GM23338 (cell line): ENCODE data around the gene TMTC2.

ENCODE experiments used
- CREB1 ChIP-seq: fragments of 250-450 bp; sonication (Bioruptor Pico); IDR thresholded peaks from 2 replicates; pipeline ENCODE4 v1.5.0; 2020; ENCODE audit warnings: low read depth, mild to moderate bottlenecking, moderate library complexity
- EZH2 ChIP-seq: fragments of 200-600 bp; sonication (generic); IDR thresholded peaks from one replicate; pipeline ENCODE4 v1.8.0; 2017; ENCODE audit warnings: antibody characterized with exemption, mild to moderate bottlenecking, low read depth; ENCODE audit not compliant: unreplicated experiment
- EZH2phosphoT487 ChIP-seq: fragments of 200-600 bp; sonication (generic); IDR thresholded peaks from one replicate; pipeline ENCODE4 v1.8.1; 2018; ENCODE audit warnings: antibody characterized with exemption; ENCODE audit not compliant: unreplicated experiment
- JUNB ChIP-seq: IDR thresholded peaks from one replicate; pipeline ENCODE4 v1.6.1; 2016; ENCODE audit warnings: antibody characterized with exemption; ENCODE audit not compliant: unreplicated experiment
- NANOG ChIP-seq: IDR thresholded peaks from 2 replicates; pipeline ENCODE4 v1.6.1; 2016; ENCODE audit warnings: antibody characterized with exemption, borderline replicate concordance
- POLR2AphosphoS5 ChIP-seq: IDR thresholded peaks from 2 replicates; pipeline ENCODE4 v1.6.1; 2016; ENCODE audit warnings: antibody characterized with exemption, low read depth
- ZNF331 ChIP-seq: fragments of 250-450 bp; sonication (Bioruptor Pico); IDR thresholded peaks from 2 replicates; pipeline ENCODE4 v1.5.0; 2020; ENCODE audit warnings: low read depth, mild to moderate bottlenecking, moderate library complexity
- TF ChIP-seq, protein P1 (sequence below): IDR thresholded peaks from one replicate; pipeline ENCODE4 v1.6.1; 2018; ENCODE audit warnings: antibody characterized with exemption; ENCODE audit not compliant: unreplicated experiment
- TF ChIP-seq, protein P2 (sequence below), 2 experiments: fragments of 200-600 bp in 1 of 2; sonication (generic) in 1 of 2; conservative IDR thresholded peaks; 2 replicates each; pipeline versions ENCODE4 v1.5.1 to v1.6.1; 2016 to 2017; ENCODE audit warnings: antibody characterized with exemption in 2 of 2, low read depth in 2 of 2, mild to moderate bottlenecking in 2 of 2, moderate library complexity in 1 of 2

DNA sequence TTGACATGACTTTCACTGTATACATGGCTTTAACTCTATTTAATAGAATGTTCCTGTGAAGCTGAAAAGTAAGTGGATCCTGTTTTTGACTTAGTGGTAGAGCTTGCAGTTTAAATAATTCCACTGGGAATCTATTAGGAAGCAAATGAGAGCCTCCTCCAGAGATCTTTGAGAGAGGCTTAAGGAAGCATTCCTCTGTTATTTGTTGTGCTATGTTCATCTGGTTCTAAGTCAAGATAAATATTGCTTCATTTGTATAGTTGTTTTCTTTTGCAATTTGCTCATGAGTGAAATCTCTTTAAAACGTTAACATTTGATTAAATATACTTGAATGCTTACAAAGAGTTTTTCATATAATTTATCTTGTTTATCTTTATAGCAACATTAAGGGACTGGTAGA, 70.4 kb downstream of the TMTC2 start:
- TF ChIP-seq ZNF331 (CRISPR knock-in tag) (no peak), EZH2 (no peak), POLR2AphosphoS5 (no peak), CREB1 (no peak), JUNB (no peak), EZH2phosphoT487 (no peak), NANOG (no peak)
- TF ChIP-seq, protein P1, sequence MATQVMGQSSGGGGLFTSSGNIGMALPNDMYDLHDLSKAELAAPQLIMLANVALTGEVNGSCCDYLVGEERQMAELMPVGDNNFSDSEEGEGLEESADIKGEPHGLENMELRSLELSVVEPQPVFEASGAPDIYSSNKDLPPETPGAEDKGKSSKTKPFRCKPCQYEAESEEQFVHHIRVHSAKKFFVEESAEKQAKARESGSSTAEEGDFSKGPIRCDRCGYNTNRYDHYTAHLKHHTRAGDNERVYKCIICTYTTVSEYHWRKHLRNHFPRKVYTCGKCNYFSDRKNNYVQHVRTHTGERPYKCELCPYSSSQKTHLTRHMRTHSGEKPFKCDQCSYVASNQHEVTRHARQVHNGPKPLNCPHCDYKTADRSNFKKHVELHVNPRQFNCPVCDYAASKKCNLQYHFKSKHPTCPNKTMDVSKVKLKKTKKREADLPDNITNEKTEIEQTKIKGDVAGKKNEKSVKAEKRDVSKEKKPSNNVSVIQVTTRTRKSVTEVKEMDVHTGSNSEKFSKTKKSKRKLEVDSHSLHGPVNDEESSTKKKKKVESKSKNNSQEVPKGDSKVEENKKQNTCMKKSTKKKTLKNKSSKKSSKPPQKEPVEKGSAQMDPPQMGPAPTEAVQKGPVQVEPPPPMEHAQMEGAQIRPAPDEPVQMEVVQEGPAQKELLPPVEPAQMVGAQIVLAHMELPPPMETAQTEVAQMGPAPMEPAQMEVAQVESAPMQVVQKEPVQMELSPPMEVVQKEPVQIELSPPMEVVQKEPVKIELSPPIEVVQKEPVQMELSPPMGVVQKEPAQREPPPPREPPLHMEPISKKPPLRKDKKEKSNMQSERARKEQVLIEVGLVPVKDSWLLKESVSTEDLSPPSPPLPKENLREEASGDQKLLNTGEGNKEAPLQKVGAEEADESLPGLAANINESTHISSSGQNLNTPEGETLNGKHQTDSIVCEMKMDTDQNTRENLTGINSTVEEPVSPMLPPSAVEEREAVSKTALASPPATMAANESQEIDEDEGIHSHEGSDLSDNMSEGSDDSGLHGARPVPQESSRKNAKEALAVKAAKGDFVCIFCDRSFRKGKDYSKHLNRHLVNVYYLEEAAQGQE, result no peak
- TF ChIP-seq, protein P2, sequence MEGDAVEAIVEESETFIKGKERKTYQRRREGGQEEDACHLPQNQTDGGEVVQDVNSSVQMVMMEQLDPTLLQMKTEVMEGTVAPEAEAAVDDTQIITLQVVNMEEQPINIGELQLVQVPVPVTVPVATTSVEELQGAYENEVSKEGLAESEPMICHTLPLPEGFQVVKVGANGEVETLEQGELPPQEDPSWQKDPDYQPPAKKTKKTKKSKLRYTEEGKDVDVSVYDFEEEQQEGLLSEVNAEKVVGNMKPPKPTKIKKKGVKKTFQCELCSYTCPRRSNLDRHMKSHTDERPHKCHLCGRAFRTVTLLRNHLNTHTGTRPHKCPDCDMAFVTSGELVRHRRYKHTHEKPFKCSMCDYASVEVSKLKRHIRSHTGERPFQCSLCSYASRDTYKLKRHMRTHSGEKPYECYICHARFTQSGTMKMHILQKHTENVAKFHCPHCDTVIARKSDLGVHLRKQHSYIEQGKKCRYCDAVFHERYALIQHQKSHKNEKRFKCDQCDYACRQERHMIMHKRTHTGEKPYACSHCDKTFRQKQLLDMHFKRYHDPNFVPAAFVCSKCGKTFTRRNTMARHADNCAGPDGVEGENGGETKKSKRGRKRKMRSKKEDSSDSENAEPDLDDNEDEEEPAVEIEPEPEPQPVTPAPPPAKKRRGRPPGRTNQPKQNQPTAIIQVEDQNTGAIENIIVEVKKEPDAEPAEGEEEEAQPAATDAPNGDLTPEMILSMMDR (conservative IDR thresholded peaks at IDR 0.05; ENCODE audit: low read depth in 2 of 2), result no peak
